H9 (cell line): ENCODE results near the gene LMO1. TPM values are rescaled to one million over a fixed set of nuclear protein-coding genes. Genes with fewer than 3 reads are reported as not detected.
A peak's percentile ranks its signal among the peaks of the same experiment; 100 is the strongest.

Source experiments
- DNase-seq: peaks from one replicate; pipeline ENCODE4 v3.0.0-alpha.2; 2017
- H2AFZ ChIP-seq: one replicate; pipeline ENCODE4 v1.6.1; 2013; ENCODE audit warnings: mild to moderate bottlenecking, low read length, control low read depth, moderate library complexity
- H2AK5ac ChIP-seq: 2 replicates; pipeline ENCODE4 v1.6.1; 2013; ENCODE audit warnings: low read length, control low read depth, mixed read lengths; ENCODE audit not compliant: insufficient read length
- H2BK120ac ChIP-seq: one replicate; pipeline ENCODE4 v1.6.1; 2013; ENCODE audit warnings: low read depth, mild to moderate bottlenecking, low read length, control low read depth, inconsistent platforms; ENCODE audit not compliant: poor library complexity, severe bottlenecking
- H2BK12ac ChIP-seq: 2 replicates; pipeline ENCODE4 v1.6.1; 2013; ENCODE audit warnings: low read length, control low read depth, mixed read lengths, low read depth; ENCODE audit not compliant: insufficient read length
- H2BK15ac ChIP-seq: 2 replicates; pipeline ENCODE4 v1.6.1; 2013; ENCODE audit warnings: low read depth, low read length, control low read depth
- H2BK20ac ChIP-seq: one replicate; pipeline ENCODE4 v1.6.1; 2013; ENCODE audit warnings: low read depth, mild to moderate bottlenecking, low read length, control low read depth, inconsistent platforms; ENCODE audit not compliant: poor library complexity, severe bottlenecking
- H2BK5ac ChIP-seq: 2 replicates; pipeline ENCODE4 v1.6.1; 2013; ENCODE audit warnings: low read length, control low read depth, mixed read lengths; ENCODE audit not compliant: insufficient read length
- H3K14ac ChIP-seq: 2 replicates; pipeline ENCODE4 v1.6.1; 2013; ENCODE audit warnings: low read length, control low read depth; ENCODE audit not compliant: insufficient read depth
- H3K18ac ChIP-seq: 2 replicates; pipeline ENCODE4 v1.6.1; 2013; ENCODE audit warnings: low read depth, mild to moderate bottlenecking, mixed read lengths, low read length, control low read depth; ENCODE audit not compliant: insufficient read length
- H3K23ac ChIP-seq: 2 replicates; pipeline ENCODE4 v1.6.1; 2013; ENCODE audit warnings: low read length, control low read depth, mixed read lengths, low read depth; ENCODE audit not compliant: insufficient read length
- H3K23me2 ChIP-seq: 2 replicates; pipeline ENCODE4 v1.6.1; 2013; ENCODE audit warnings: low read depth, mild to moderate bottlenecking, mixed read lengths, low read length, control low read depth; ENCODE audit not compliant: insufficient read length, poor library complexity, severe bottlenecking
- H3K27ac ChIP-seq: 2 replicates; pipeline ENCODE4 v1.5.1; 2013; ENCODE audit warnings: low read length, control low read depth, mixed read lengths, low read depth; ENCODE audit not compliant: insufficient read length
- H3K27me3 ChIP-seq: 2 replicates; pipeline ENCODE4 v1.6.1; 2013; ENCODE audit warnings: low read length, control low read depth, inconsistent platforms; ENCODE audit not compliant: insufficient read depth
- H3K4ac ChIP-seq: 2 replicates; pipeline ENCODE4 v1.6.1; 2013; ENCODE audit warnings: low read depth, mild to moderate bottlenecking, control low read depth, inconsistent platforms, low read length, moderate library complexity
- H3K4me1 ChIP-seq: 2 replicates; pipeline ENCODE4 v1.6.1; 2013; ENCODE audit warnings: low read length, control low read depth, inconsistent platforms; ENCODE audit not compliant: insufficient read depth
- H3K4me2 ChIP-seq: 2 replicates; pipeline ENCODE4 v1.6.1; 2013; ENCODE audit warnings: low read length, control low read depth, mixed read lengths; ENCODE audit not compliant: insufficient read length, insufficient read depth
- H3K56ac ChIP-seq: 2 replicates; pipeline ENCODE4 v1.6.1; 2013; ENCODE audit warnings: low read depth, mild to moderate bottlenecking, mixed read lengths, low read length, control low read depth; ENCODE audit not compliant: insufficient read length
- H3K79me1 ChIP-seq: 2 replicates; pipeline ENCODE4 v1.6.1; 2013; ENCODE audit warnings: low read depth, mild to moderate bottlenecking, moderate library complexity, low read length, control low read depth, inconsistent platforms; ENCODE audit not compliant: insufficient read depth, poor library complexity, severe bottlenecking
- H3K79me2 ChIP-seq: 2 replicates; pipeline ENCODE4 v1.6.1; 2013; ENCODE audit warnings: low read length, control low read depth, inconsistent platforms; ENCODE audit not compliant: insufficient read depth
- H3K9ac ChIP-seq: 2 replicates; pipeline ENCODE4 v1.6.1; 2013; ENCODE audit warnings: low read length, control low read depth, mixed read lengths; ENCODE audit not compliant: insufficient read length; ENCODE audit errors: extremely low read depth
- H3K9me3 ChIP-seq: one replicate; pipeline ENCODE4 v1.6.1; 2013; ENCODE audit warnings: low read depth, low read length, inconsistent platforms; ENCODE audit not compliant: control insufficient read depth
- H3T11ph ChIP-seq: one replicate; pipeline ENCODE4 v1.6.1; 2013; ENCODE audit warnings: mild to moderate bottlenecking, low read length, control low read depth, inconsistent platforms
- H4K20me1 ChIP-seq: one replicate; pipeline ENCODE4 v1.6.1; 2013; ENCODE audit not compliant: control insufficient read depth, insufficient read length, insufficient read depth
- H4K5ac ChIP-seq: 2 replicates; pipeline ENCODE4 v1.6.1; 2013; ENCODE audit warnings: low read depth, mild to moderate bottlenecking, mixed read lengths, low read length, control low read depth; ENCODE audit not compliant: insufficient read length
- H4K8ac ChIP-seq: replicated peaks from 2 replicates; pipeline ENCODE4 v1.6.1; 2013; ENCODE audit warnings: low read length, control low read depth, mixed read lengths, low read depth; ENCODE audit not compliant: insufficient read length
- H4K91ac ChIP-seq: 2 replicates; pipeline ENCODE4 v1.6.1; 2013; ENCODE audit warnings: low read depth, mild to moderate bottlenecking, moderate library complexity, mixed read lengths, low read length, control low read depth; ENCODE audit not compliant: insufficient read length
- H3K27ac Mint-ChIP-seq, 3 experiments: 2 replicates in 2 of 3; 3 replicates in 1 of 3; pipeline ENCODE4 v1.8.0; 2020 to 2021; ENCODE audit warnings: mixed read lengths in 3 of 3, mild to moderate bottlenecking in 1 of 3, moderate library complexity in 1 of 3
- H3K27me3 Mint-ChIP-seq: 2 replicates; pipeline ENCODE4 v1.8.0; 2021; ENCODE audit warnings: low read depth, mild to moderate bottlenecking, moderate library complexity, mixed read lengths
- H3K36me3 Mint-ChIP-seq, 3 experiments: 2 replicates in 2 of 3; 3 replicates in 1 of 3; pipeline ENCODE4 v1.8.0; 2020 to 2021; ENCODE audit warnings: low read depth in 3 of 3, mixed read lengths in 3 of 3; ENCODE audit not compliant: insufficient read depth in 1 of 3
- H3K4me1 Mint-ChIP-seq, 2 experiments: 2 replicates each; pipeline ENCODE4 v1.8.0; 2020; ENCODE audit warnings: mixed read lengths in 2 of 2
- H3K4me3 Mint-ChIP-seq, 2 experiments: 2 replicates in 1 of 2; 3 replicates in 1 of 2; pipeline ENCODE4 v1.8.0; 2020 to 2021; ENCODE audit warnings: mild to moderate bottlenecking in 2 of 2, mixed read lengths in 2 of 2, moderate library complexity in 1 of 2
- H3K9me3 Mint-ChIP-seq, 2 experiments: 2 replicates in 1 of 2; 3 replicates in 1 of 2; pipeline ENCODE4 v1.8.0; 2020; ENCODE audit warnings: mild to moderate bottlenecking in 2 of 2, mixed read lengths in 2 of 2, moderate library complexity in 1 of 2
- WGBS: extraction: QIAGEN DNeasy Blood & Tissue Kit; methylation state at CpG from one replicate; pipeline ENCODE4 v1.1.7; 2013; ENCODE audit warnings: missing lambda C conversion rate, low lambda C conversion rate, mixed read lengths; ENCODE audit not compliant: insufficient read length; ENCODE audit errors: extremely low coverage; 5-methylcytosine and 5-hydroxymethylcytosine counted together
- total RNA-seq: library from RNA; stranded (reverse); gene quantifications from 2 replicates; pipeline ENCODE4 v1.2.1, GENCODE V29; 2021
- TF ChIP-seq, protein P1 (sequence below): fragments of 200-600 bp; sonication (generic); conservative IDR thresholded peaks from 3 replicates; pipeline ENCODE4 v1.8.0; 2021; ENCODE audit warnings: antibody characterized with exemption, mild to moderate bottlenecking

LMO1 gene
- total RNA-seq, 1 experiment from 2014 or later, result 0.50 TPM

DNA sequence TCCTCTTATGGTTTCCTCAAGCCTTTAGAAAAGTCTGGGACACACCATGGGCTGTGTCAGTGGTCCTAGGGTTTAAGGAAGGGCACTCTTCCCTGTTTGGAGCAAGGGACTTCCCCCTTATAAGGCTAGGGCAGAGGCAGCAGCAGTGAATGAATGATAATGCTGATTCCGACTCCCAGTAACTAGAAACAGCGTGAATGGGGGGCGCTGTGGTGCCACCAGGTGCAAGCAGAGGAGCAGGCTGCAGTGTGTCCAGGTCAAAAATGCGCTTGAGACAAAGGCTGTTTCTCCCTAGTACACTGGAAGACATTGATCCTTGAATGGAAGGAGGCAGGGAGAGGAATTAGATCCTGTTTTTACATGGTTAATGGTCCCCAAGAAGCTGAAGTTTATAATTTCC lies 83.2 kb downstream of the LMO1 start:
- Histone ChIP-seq H3K14ac (no peak overlapping the region), H4K8ac (no peak overlapping the region), H3K27ac (no peak overlapping the region), H3K4ac (no peak overlapping the region), H3K23ac (no peak overlapping the region), H2AK5ac (no peak overlapping the region), H4K5ac (no peak overlapping the region), H3K79me1 (no peaks in the 10 kb centered on the region), H3K79me2 (no peaks in the 10 kb centered on the region), H4K91ac (no peak overlapping the region), H4K20me1 (no peaks in the 10 kb centered on the region), H2BK120ac (no peak overlapping the region), H2BK5ac (no peak overlapping the region), H2BK15ac (no peak overlapping the region), H2AFZ (no peak overlapping the region), H3K4me2 (no peak overlapping the region), H3K18ac (no peak overlapping the region), H3K4me1 (no peaks in the 10 kb centered on the region), H3K9me3 (no peaks in the 10 kb centered on the region), H3K9ac (no peak overlapping the region), H3K56ac (no peak overlapping the region), H3K23me2 (no peaks in the 10 kb centered on the region), H3K27me3 (no peaks in the 10 kb centered on the region), H2BK12ac (no peak overlapping the region), H2BK20ac (no peak overlapping the region), H3T11ph (no peak overlapping the region)
- WGBS, result no CpG with 5 or more reads among the region's 4 CpGs
- Mint-ChIP-seq H3K27ac (no peak overlapping the region), H3K9me3 (peaks cover 0 to 4% of the 10 kb centered on the region in 2 experiments; a peak in 3 of 5 replicates), H3K4me3 (no peak overlapping the region), H3K36me3 (no peaks in the 10 kb centered on the region), H3K4me1 (peaks cover 10 to 17% of the 10 kb centered on the region in 2 experiments), H3K27me3 (peaks cover 27% of the 10 kb centered on the region)
- TF ChIP-seq, protein P1, sequence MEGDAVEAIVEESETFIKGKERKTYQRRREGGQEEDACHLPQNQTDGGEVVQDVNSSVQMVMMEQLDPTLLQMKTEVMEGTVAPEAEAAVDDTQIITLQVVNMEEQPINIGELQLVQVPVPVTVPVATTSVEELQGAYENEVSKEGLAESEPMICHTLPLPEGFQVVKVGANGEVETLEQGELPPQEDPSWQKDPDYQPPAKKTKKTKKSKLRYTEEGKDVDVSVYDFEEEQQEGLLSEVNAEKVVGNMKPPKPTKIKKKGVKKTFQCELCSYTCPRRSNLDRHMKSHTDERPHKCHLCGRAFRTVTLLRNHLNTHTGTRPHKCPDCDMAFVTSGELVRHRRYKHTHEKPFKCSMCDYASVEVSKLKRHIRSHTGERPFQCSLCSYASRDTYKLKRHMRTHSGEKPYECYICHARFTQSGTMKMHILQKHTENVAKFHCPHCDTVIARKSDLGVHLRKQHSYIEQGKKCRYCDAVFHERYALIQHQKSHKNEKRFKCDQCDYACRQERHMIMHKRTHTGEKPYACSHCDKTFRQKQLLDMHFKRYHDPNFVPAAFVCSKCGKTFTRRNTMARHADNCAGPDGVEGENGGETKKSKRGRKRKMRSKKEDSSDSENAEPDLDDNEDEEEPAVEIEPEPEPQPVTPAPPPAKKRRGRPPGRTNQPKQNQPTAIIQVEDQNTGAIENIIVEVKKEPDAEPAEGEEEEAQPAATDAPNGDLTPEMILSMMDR, result peak; percentile 58
- peak; percentile 67 for DNase-seq
